ENCODE measurements around the gene PRKCD. TPM values are rescaled to one million over a fixed set of nuclear protein-coding genes. Genes with fewer than 3 reads are reported as not detected.

PRKCD gene
- total RNA-seq, 1 donor from 2014 or later, result 16.1 TPM

DNA sequence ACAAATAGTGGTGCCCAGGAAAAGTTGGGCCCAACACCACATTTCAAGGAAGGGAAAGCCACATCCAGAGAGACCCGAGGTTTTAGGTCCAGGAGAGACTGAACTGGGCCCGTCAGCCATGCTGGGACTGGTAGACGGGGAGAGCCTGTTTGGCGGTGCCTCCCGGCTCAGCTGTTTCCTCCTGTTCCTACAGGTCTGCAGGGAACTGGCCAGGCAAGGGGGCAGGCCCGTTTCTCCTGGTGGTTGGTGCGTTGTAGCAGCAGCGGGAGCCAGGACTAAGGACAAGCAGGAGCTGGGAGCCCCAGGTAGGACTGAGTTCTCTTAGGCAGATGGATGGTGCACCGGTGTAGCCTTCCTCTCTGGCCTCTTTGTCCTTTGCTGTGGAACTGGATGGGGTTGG lies 3.9 kb downstream of the PRKCD start:
- Mint-ChIP-seq H3K27ac (no peak overlapping the region), H3K27me3 (ENCODE audit: low read depth) (peaks cover 6% of the 10 kb centered on the region), H3K4me3 (no peak overlapping the region), H3K36me3 (no peaks in the 10 kb centered on the region), H3K4me1 (peaks cover 37% of the 10 kb centered on the region), H3K9me3 (no peaks in the 10 kb centered on the region)
- no peak for DNase-seq (ENCODE audit: low spot score in 2 of 2, unreplicated experiment in 2 of 2)
- no peak for TF ChIP-seq CTCF (IDR thresholded peaks at IDR 0.05; ENCODE audit: unreplicated experiment)

- TF ChIP-seq CTCF (IDR thresholded peaks at IDR 0.05; ENCODE audit: unreplicated experiment), result no peak
- Mint-ChIP-seq H3K27ac (no peak overlapping the region), H3K4me3 (no peak overlapping the region), H3K36me3 (no peaks in the 10 kb centered on the region), H3K27me3 (ENCODE audit: low read depth) (no peaks in the 10 kb centered on the region), H3K4me1 (peaks cover 37% of the 10 kb centered on the region), H3K9me3 (no peaks in the 10 kb centered on the region)
- no peak for DNase-seq (ENCODE audit: low spot score in 2 of 2, unreplicated experiment in 2 of 2)
These were observed 5.2 kb downstream of the PRKCD start for GRCh38 chr3:53166206-53166605.

- Mint-ChIP-seq H3K4me3 (no peak overlapping the region), H3K27me3 (ENCODE audit: low read depth) (no peaks in the 10 kb centered on the region), H3K36me3 (no peaks in the 10 kb centered on the region), H3K9me3 (no peaks in the 10 kb centered on the region), H3K27ac (no peak overlapping the region), H3K4me1 (peaks cover 37% of the 10 kb centered on the region)
- TF ChIP-seq CTCF (IDR thresholded peaks at IDR 0.05; ENCODE audit: unreplicated experiment), result no peak
- DNase-seq (ENCODE audit: low spot score in 2 of 2, unreplicated experiment in 2 of 2), result no peak
These were observed 5.8 kb downstream of the PRKCD start for GRCh38 chr3:53166781-53167291.

DNA sequence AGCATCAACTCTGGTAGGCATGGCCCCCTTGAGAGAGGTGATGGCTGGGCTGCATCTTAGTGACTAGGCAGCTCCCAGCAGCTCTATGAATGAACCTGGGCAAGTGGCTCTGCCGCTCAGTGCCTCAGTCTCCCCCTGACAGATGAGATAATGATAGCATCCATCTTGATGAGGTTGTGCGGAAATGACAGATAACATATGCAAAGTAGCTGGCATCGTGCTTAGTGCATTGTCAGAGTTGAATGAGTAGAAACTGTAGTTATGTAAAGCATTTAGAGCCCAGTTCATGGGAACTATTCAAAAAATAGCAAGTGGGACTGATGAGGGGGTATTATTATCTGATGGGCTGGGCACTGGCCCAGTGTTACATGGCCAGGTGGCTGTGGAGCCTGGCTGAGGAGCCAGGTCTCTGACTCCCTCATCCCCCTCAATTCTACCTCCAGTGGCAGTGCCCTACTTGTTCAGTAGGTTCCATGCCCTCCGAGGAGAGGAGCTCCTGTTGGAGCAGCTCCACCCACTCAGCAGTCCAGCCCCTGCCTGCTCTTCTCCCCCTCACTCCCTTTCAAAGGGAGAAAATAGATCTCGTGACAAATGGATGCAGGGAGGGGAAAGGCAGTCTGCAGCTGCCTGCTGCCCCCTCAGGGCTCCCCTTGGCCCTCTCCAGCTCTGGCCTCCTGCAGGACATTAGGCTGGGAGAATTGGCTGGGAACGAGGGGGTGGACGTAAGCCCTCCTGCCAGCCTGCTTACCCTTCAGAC lies 6.6 kb downstream of the PRKCD start:
- Mint-ChIP-seq H3K9me3 (no peaks in the 10 kb centered on the region), H3K27ac (no peak overlapping the region), H3K4me3 (no peak overlapping the region), H3K4me1 (peaks cover 33% of the 10 kb centered on the region), H3K36me3 (no peaks in the 10 kb centered on the region), H3K27me3 (ENCODE audit: low read depth) (no peaks in the 10 kb centered on the region)
- TF ChIP-seq CTCF (IDR thresholded peaks at IDR 0.05; ENCODE audit: unreplicated experiment), result no peak
- DNase-seq (ENCODE audit: low spot score in 2 of 2, unreplicated experiment in 2 of 2), result no peak

DNA sequence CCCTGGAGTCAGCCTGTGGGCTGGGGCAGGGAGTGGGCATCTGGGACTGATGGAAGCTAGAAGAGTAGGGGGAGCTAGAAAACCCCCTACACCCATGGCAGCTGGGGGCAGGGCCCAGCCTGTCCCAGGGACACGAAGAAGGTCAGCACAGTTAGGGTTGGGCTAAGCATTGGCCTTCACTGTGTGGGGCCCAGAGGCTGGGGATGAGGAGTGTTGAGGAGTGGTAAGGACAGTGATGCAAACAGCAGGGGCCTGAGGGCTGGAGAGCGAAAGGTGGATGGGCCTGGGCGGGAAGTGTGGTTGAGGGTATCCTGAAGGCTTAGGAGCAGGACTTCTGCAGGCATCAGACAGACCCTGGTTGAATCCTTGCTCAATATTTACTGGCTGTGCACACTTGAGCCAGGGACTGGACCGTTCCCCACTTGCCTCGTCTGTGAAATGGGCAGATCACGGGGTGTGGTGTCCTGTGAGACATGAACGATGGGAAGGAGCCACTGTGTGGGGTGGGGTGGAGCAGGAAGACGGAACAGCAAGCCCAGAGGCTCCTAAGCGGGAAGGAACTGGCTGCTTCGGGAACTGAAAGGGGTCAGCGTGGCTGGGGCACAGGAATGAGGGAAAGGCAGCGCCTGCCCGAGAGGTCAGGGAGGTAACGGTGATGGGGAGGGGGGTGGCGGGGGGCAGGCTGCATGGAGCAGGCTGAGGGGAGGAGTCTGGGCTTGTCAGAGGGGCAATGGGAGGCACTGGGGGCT lies 7.3 kb downstream of the PRKCD start:
- no peak overlapping the region for H3K4me3 Mint-ChIP-seq
- peaks cover 26% of the 10 kb centered on the region for H3K4me1 Mint-ChIP-seq
- DNase-seq (ENCODE audit: low spot score in 2 of 2, unreplicated experiment in 2 of 2), result no peak
- H3K27me3 Mint-ChIP-seq (ENCODE audit: low read depth), result no peaks in the 10 kb centered on the region
- no peak for TF ChIP-seq CTCF (IDR thresholded peaks at IDR 0.05; ENCODE audit: unreplicated experiment)
- no peak overlapping the region for H3K27ac Mint-ChIP-seq
- H3K36me3 Mint-ChIP-seq, result no peaks in the 10 kb centered on the region
- no peaks in the 10 kb centered on the region for H3K9me3 Mint-ChIP-seq
